HUES48 (cell line): ENCODE results near the gene TULP3.
A peak's percentile ranks its signal among the peaks of the same experiment; 100 is the strongest.
"Not testable (repeated sequence)": the region's sequence is repeated elsewhere in the genome, so short reads cannot be mapped to it uniquely, and the experiment has no call there.

ENCODE experiments used
- H3K27ac ChIP-seq: one replicate; pipeline ENCODE4 v1.7.0; 2013; ENCODE audit warnings: low read depth, low read length, inconsistent platforms
- H3K27me3 ChIP-seq: 2 replicates; pipeline ENCODE4 v1.6.1; 2013; ENCODE audit warnings: mild to moderate bottlenecking, low read length; ENCODE audit not compliant: control insufficient read depth, insufficient read depth
- H3K36me3 ChIP-seq: 2 replicates; pipeline ENCODE4 v1.6.1; 2013; ENCODE audit warnings: low read length; ENCODE audit not compliant: control insufficient read depth, insufficient read depth
- H3K4me1 ChIP-seq: 2 replicates; pipeline ENCODE4 v1.6.1; 2013; ENCODE audit warnings: mild to moderate bottlenecking, low read length; ENCODE audit not compliant: control insufficient read depth, insufficient read depth
- H3K4me3 ChIP-seq: 2 replicates; pipeline ENCODE4 v1.5.1; 2013; ENCODE audit warnings: mild to moderate bottlenecking, low read depth, low read length
- H3K9ac ChIP-seq: 2 replicates; pipeline ENCODE4 v1.6.1; 2013; ENCODE audit warnings: mild to moderate bottlenecking, low read depth, low read length, moderate library complexity
- H3K9me3 ChIP-seq: 2 replicates; pipeline ENCODE4 v1.6.1; 2013; ENCODE audit warnings: low read length; ENCODE audit not compliant: control insufficient read depth, insufficient read depth

The TULP3 gene

DNA sequence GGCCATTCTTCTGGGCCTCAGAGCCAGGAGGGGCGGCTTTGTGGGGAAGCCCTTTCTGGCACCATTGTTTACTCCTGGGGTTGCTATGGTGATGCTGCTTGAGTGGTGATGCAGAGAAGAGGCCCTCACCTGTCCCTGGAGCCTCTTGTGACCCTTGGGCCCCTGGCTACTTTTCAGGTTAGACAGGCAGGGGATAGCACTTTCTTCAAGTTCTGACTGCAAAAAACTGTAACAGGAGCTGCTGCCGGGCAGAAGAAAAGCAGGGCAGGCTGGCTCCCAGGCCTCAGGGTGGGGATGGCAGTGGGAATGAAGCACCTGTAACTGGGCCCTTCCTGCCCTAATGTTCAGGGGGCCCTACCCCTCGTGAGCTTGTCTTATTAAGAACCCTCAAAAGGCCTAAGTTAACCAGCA is 33.7 kb upstream of the TULP3 start, which contains the start of gene TEX52:
TEX52 (minus strand) TSS at position 19 of the 411 bp plus-strand sequence; CDS start at position 6, 13 bp downstream.
- Histone ChIP-seq H3K27me3 (no peaks in the 10 kb centered on the region), H3K27ac (peak within 1 kb of the TSS; percentile 8), H3K9ac (no peak within 1 kb of the TSS)

DNA sequence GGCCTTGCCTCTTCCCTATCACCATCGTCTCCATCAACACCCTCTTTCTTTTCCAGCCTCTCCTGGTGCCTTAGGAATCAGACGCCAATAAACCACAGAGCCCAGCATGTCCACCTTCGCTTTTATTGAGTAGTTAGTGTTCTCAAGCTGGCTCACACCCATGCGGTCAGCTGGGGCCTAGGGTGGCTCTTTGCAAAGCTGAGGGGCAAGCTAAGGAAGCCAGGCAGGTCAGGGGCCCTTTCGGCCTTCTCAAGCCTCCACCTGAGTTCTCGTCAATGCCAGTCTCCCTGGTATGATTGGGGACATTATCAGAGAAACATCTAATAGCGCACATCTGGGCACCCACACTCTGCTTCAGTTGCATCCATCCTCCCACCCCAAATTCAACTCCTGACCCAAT is 33.1 kb upstream of the TULP3 start:
- peaks cover 43% of the 10 kb centered on the region for H3K36me3 ChIP-seq
- H3K27ac ChIP-seq = no peak overlapping the region
- no peaks in the 10 kb centered on the region for H3K27me3 ChIP-seq
- H3K4me1 ChIP-seq = peaks cover 4% of the 10 kb centered on the region; the same call in 1 of the 2 replicates
- H3K9ac ChIP-seq = no peak overlapping the region
- H3K9me3 ChIP-seq = no peaks in the 10 kb centered on the region
- H3K4me3 ChIP-seq = no peak overlapping the region

More for the DNA sequence above, 33.7 kb upstream of the TULP3 start, which contains the start of gene TEX52:
- H3K36me3 ChIP-seq = peaks cover 37% of the 10 kb centered on the region
- H3K4me3 ChIP-seq = no peak within 1 kb of the TSS
- H3K4me1 ChIP-seq = peaks cover 4% of the 10 kb centered on the region; the same call in 1 of the 2 replicates
- no peaks in the 10 kb centered on the region for H3K9me3 ChIP-seq

DNA sequence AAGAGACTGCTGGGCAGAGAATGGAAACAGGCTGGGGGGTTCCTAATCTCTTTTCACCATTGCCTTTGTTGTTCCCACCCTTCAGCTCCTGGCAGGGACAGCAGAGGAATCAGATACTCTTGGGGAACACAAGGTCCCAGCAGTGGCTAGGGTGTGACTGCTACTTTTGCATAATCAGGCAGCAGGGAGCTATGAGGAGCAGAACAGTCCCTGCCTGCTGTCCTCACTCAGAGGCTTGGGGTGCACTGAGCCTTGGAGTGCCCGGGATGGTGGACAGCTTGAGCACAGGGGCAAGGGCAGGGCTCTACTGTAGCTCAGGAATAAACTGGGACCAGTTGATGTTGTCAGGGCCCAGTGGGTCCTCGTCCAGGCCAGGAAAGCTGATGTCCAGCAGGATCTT is 32.4 kb upstream of the TULP3 start:
- Histone ChIP-seq H3K4me1 (peaks cover 4% of the 10 kb centered on the region; the same call in 1 of the 2 replicates), H3K9ac (no peak overlapping the region), H3K36me3 (peaks cover 50% of the 10 kb centered on the region), H3K4me3 (no peak overlapping the region), H3K27ac (no peak overlapping the region), H3K9me3 (no peaks in the 10 kb centered on the region), H3K27me3 (no peaks in the 10 kb centered on the region)

DNA sequence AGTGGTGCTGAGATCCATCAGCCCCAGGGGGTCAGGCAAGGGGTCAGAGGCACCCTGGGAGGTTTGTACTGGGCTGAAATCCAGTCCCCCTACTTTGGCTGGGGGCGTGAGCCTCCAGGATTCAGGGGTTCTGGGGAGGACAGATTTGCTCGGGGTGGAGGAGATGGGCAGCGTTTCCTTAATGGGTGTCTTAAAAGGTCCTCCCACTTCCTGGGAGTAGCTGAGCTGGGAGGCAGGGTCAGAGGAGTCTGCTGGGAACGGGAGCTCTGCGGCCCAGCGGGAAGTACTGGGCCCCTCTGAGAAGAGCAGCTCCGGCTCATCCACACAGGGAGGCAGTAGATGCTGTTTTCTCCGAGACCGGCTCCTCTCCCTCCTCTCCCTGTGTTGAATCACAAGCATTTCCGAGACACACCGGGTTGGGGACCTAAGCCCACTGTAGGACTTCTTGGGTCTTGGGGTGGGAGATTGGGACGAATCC is 31.7 kb upstream of the TULP3 start:
- Histone ChIP-seq H3K4me3 (no peak overlapping the region), H3K9me3 (no peaks in the 10 kb centered on the region), H3K9ac (no peak overlapping the region), H3K4me1 (peaks cover 4% of the 10 kb centered on the region; the same call in 1 of the 2 replicates), H3K27me3 (no peaks in the 10 kb centered on the region), H3K27ac (no peak overlapping the region), H3K36me3 (peaks cover 55% of the 10 kb centered on the region)

DNA sequence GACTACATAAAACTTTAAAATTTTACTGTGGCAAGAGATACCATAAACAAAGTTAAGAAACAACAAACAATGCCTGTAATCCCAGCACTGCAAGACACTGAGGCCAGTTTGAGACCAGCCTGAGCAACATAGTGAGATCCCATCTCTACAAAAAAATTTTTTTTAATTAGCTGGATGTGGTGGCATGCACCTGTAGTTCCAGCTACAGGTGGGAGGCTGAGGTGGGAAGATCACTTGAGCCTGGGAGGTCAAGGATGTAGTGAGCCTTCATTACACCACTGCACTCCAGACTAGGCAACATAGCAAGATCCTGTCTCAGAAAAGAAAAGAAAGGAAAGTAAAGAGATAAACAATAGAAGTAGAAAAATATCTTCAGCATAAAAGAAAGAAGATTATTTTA is 30.5 kb upstream of the TULP3 start:
- Histone ChIP-seq H3K27ac (no peak overlapping the region), H3K36me3 (peaks cover 67% of the 10 kb centered on the region), H3K9ac (no peak overlapping the region), H3K4me3 (no peak overlapping the region), H3K27me3 (no peaks in the 10 kb centered on the region), H3K9me3 (no peaks in the 10 kb centered on the region), H3K4me1 (peaks cover 4% of the 10 kb centered on the region; the same call in 1 of the 2 replicates)

DNA sequence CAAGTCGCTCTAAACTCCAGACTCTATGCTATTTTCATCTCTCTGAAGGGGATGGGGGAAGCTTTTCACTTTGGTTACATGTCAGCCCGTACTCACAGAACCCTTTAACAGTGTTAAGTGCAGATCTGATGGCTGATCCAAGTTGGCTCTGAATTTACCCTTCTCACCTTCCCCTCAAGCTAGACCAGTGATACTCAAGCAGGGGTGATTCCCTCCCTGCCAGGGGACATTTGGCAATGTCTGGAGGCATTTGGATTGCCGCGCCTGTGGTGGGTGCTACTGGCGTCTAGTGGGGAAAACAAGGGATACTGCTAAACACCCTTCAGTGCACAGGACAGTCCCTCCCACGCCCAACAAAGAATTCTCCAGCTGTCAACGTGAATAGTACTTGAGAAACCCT is 27.8 kb upstream of the TULP3 start:
- Histone ChIP-seq H3K4me1 (no peaks in the 10 kb centered on the region), H3K9ac (no peak overlapping the region), H3K36me3 (peaks cover 91% of the 10 kb centered on the region), H3K4me3 (no peak overlapping the region), H3K27me3 (no peaks in the 10 kb centered on the region), H3K27ac (no peak overlapping the region), H3K9me3 (no peaks in the 10 kb centered on the region)

DNA sequence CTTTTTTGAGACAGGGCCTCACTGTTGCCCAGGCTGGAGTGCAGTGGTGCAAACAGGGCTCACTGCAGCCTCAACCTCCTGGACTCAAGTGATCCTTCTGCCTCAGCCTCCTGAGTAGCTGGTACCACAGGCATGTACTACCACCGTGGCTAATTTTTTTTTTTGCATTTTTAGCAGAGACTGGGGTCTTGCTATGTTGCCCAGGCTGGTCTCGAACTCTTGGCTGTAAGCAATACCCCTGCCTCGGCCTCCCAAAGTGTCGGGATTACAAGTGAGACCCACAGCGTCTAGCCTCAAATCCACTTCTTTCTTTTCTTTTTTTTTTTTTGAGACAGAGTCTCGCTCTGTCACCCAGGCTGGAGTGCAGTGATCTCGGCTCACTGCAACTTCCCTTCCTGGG is 27.3 kb upstream of the TULP3 start:
- H3K9ac ChIP-seq, H3K4me3 ChIP-seq, H3K4me1 ChIP-seq, H3K27me3 ChIP-seq, H3K9me3 ChIP-seq, H3K27ac ChIP-seq: not testable (repeated sequence)
- H3K36me3 ChIP-seq = peaks cover 91% of the 10 kb centered on the region

DNA sequence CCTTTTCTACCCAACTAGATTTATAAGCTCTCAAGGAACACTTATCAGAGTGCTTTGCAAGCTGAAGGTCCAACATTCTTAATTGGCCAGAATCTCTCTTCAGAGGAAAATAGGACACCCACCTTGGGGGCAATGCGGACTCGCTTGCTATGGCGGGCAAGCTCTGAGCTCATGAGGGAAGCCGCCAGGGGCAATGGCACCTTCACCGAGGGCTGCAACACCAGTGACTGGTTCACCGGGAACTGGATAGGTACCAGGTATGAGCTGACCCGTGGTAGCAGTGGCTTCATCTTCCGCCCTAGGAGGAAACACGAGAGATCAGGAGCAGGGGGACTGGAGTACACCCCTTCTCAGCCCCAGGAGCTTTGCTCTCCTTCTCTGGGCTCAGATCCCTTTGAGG is 26.5 kb upstream of the TULP3 start:
- Histone ChIP-seq H3K27me3 (no peaks in the 10 kb centered on the region), H3K4me3 (no peak overlapping the region), H3K9me3 (no peaks in the 10 kb centered on the region), H3K36me3 (peaks cover 91% of the 10 kb centered on the region), H3K27ac (no peak overlapping the region), H3K9ac (no peak overlapping the region), H3K4me1 (no peaks in the 10 kb centered on the region)

DNA sequence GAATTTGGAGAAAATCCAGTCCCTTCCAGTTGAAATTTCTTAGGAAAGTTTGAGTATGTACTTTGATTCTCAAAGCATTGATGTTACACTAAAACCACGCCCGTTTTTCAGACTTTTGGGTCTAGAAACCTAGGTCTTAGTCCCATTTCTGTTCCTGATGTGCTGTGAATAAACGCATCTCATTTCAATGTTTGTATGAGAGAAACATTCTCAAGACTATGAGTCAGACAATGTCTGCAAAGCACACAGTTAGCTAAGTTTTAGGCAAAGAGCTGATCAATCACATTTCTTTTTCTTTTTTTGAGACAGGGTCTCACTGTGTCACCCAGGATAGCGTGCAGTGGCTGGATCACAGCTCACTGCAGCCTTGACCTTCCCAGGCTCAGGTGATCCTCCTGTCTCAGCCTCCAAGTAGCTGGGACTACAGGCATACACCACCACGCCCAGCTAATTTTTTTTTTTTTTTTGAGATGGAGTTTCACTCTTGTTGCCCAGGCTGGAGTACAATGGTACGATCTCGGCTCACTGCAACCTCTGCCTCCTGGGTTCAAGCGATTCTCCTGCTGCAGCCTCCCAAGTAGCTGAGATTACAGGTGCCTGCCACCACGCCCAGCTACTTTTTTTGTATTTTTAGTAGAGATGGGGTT is 21.6 kb upstream of the TULP3 start:
- H3K4me3 ChIP-seq, H3K4me1 ChIP-seq, H3K27me3 ChIP-seq, H3K9me3 ChIP-seq, H3K27ac ChIP-seq, H3K9ac ChIP-seq: not testable (repeated sequence)
- peaks cover 92% of the 10 kb centered on the region for H3K36me3 ChIP-seq

DNA sequence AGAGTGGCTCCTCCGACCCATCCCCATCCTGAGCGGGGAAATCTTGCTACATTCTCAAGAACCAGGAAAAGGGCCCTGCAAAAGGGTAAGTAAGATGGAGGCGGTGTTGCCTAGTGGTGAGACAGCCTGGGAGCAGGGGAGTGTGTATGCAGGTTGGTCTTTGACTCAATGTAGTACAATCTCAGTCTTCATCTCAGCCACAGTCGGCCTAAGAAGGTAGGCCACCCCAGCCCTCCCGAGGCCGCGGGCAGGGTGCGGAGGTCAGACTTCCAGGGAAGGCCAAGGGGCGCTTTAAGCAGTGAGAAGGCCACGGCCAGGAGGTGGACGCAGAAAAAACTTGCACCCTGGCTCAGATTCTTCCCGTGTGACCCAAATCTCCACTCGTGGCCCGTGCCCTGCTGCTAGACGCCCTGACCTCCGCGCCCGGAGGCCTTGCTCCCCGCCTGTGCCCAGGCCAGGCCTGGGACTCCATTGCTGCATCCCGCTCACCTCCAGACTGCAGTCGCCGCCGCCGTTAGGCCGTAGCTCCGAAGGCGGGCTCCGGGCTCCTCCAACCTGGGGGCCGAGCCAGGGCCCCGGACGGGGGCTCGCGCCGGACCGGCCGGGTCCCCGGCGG is 14.2 kb upstream of the TULP3 start:
- peaks cover 11% of the 10 kb centered on the region for H3K4me1 ChIP-seq
- peak overlapping the region; percentile 95 for H3K27ac ChIP-seq
- H3K4me3 ChIP-seq = peak overlapping the region; percentile 100
- no peaks in the 10 kb centered on the region for H3K9me3 ChIP-seq
- H3K9ac ChIP-seq = peak overlapping the region; percentile 82
- peaks cover 52% of the 10 kb centered on the region for H3K36me3 ChIP-seq
- no peaks in the 10 kb centered on the region for H3K27me3 ChIP-seq
